Liver (tissue), 9 donors: Measurements from ENCODE around the gene SPRR2G. TPM values are rescaled to one million over a fixed set of nuclear protein-coding genes. Genes with fewer than 3 reads are reported as not detected.

Experiments
- DNase-seq: peaks from one replicate; pipeline ENCODE4 v3.0.0-alpha.2; 2017; ENCODE audit warnings: low spot score
- H3K27ac ChIP-seq, 2 donors: one replicate each; pipeline ENCODE4 v1.7.0; 2013; ENCODE audit warnings: inconsistent platforms in 2 of 2, low read length in 2 of 2, control low read depth in 1 of 2, low read depth in 1 of 2, mild to moderate bottlenecking in 1 of 2
- H3K27me3 ChIP-seq, 4 donors: one replicate each; pipeline versions ENCODE4 v1.6.1 to v1.7.0; 2013; ENCODE audit warnings: low read length in 3 of 4, inconsistent platforms in 1 of 4, mild to moderate bottlenecking in 1 of 4, moderate library complexity in 1 of 4; ENCODE audit not compliant: control insufficient read depth in 4 of 4, insufficient read depth in 4 of 4
- H3K36me3 ChIP-seq, 4 donors: one replicate each; pipeline versions ENCODE4 v1.6.1 to v1.7.0; 2013; ENCODE audit warnings: low read length in 3 of 4, mild to moderate bottlenecking in 3 of 4, low read depth in 1 of 4, moderate library complexity in 1 of 4; ENCODE audit not compliant: control insufficient read depth in 4 of 4, insufficient read depth in 3 of 4
- H3K4me1 ChIP-seq, 4 donors: one replicate each; pipeline versions ENCODE4 v1.6.1 to v1.7.0; 2013; ENCODE audit warnings: low read length in 3 of 4, mild to moderate bottlenecking in 3 of 4, moderate library complexity in 1 of 4; ENCODE audit not compliant: control insufficient read depth in 4 of 4, insufficient read depth in 4 of 4
- H3K4me3 ChIP-seq, 3 donors: one replicate each; pipeline versions ENCODE4 v1.6.1 to v1.7.0; 2013; ENCODE audit warnings: low read length in 3 of 3, control low read depth in 1 of 3, low read depth in 1 of 3, mild to moderate bottlenecking in 1 of 3
- H3K9ac ChIP-seq, 2 donors: one replicate each; pipeline ENCODE4 v1.7.0; 2013; ENCODE audit warnings: low read length in 2 of 2, mild to moderate bottlenecking in 2 of 2, moderate library complexity in 2 of 2, control low read depth in 1 of 2, low read depth in 1 of 2
- H3K9me3 ChIP-seq, 4 donors: one replicate each; pipeline versions ENCODE4 v1.6.1 to v1.7.0; 2013; ENCODE audit warnings: low read length in 3 of 4; ENCODE audit not compliant: control insufficient read depth in 4 of 4
- EGR1 ChIP-seq, 2 donors: IDR thresholded peaks; 2 replicates each; pipeline ENCODE4 v1.6.1; 2016 to 2018; ENCODE audit warnings: antibody characterized with exemption in 2 of 2, low read depth in 2 of 2
- FOXA1 ChIP-seq: IDR thresholded peaks from 2 replicates; pipeline ENCODE4 v1.6.1; 2016; ENCODE audit warnings: antibody characterized with exemption
- FOXA2 ChIP-seq: IDR thresholded peaks from 2 replicates; pipeline ENCODE4 v1.6.1; 2016; ENCODE audit warnings: antibody characterized with exemption
- GABPA ChIP-seq, 2 donors: IDR thresholded peaks in 1 of 2; conservative IDR thresholded peaks in 1 of 2; 2 replicates each; pipeline ENCODE4 v1.6.1; 2016; ENCODE audit warnings: antibody characterized with exemption in 2 of 2, mild to moderate bottlenecking in 1 of 2, moderate library complexity in 1 of 2
- HNF4A ChIP-seq, 2 donors: conservative IDR thresholded peaks; 2 replicates each; pipeline ENCODE4 v1.6.1; 2016; ENCODE audit warnings: antibody characterized with exemption in 2 of 2, mild to moderate bottlenecking in 2 of 2
- HNF4G ChIP-seq: IDR thresholded peaks from 2 replicates; pipeline ENCODE4 v1.6.1; 2016; ENCODE audit warnings: antibody characterized with exemption
- JUND ChIP-seq, 2 donors: IDR thresholded peaks; 2 replicates each; pipeline ENCODE4 v1.6.1; 2016; ENCODE audit warnings: antibody characterized with exemption in 2 of 2
- NR2F2 ChIP-seq: IDR thresholded peaks from 2 replicates; pipeline ENCODE4 v1.6.1; 2016; ENCODE audit warnings: antibody characterized with exemption
- RAD21 ChIP-seq, 2 donors: IDR thresholded peaks; 2 replicates each; pipeline ENCODE4 v1.6.1; 2016; ENCODE audit warnings: antibody characterized with exemption in 2 of 2, mild to moderate bottlenecking in 2 of 2
- RXRA ChIP-seq, 2 donors: IDR thresholded peaks; 2 replicates each; pipeline ENCODE4 v1.6.1; 2017 to 2018; ENCODE audit warnings: antibody characterized with exemption in 2 of 2, mild to moderate bottlenecking in 1 of 2
- SP1 ChIP-seq: IDR thresholded peaks from 2 replicates; pipeline ENCODE4 v1.6.1; 2018; ENCODE audit warnings: antibody characterized with exemption, mild to moderate bottlenecking
- TAF1 ChIP-seq: conservative IDR thresholded peaks from 2 replicates; pipeline ENCODE4 v1.6.1; 2016; ENCODE audit warnings: antibody characterized with exemption, mild to moderate bottlenecking
- YY1 ChIP-seq: IDR thresholded peaks from 2 replicates; pipeline ENCODE4 v1.6.1; 2016; ENCODE audit warnings: antibody characterized with exemption, mild to moderate bottlenecking
- WGBS: extraction: QIAGEN DNeasy Blood & Tissue Kit; methylation state at CpG from one replicate; pipeline ENCODE4 v1.1.7; 2013; 5-methylcytosine and 5-hydroxymethylcytosine counted together
- polyA plus RNA-seq, 2 donors: library from polyadenylated mRNA; stranded (reverse) in 1 of 2; unstranded in 1 of 2; fragments of 200-250 nt in 1 of 2; fragments of >200 nt in 1 of 2; fragmentation: Nextera tagmentation in 1 of 2; extraction: Ambion mirVana in 1 of 2; gene quantifications; one replicate each; pipeline versions ENCODE4 v1.2.1 to v1.2.3, GENCODE V29; 2013 to 2015
- total RNA-seq, 2 donors: library from RNA; depleted of rRNA; stranded (reverse); fragments of >200 nt; gene quantifications; one replicate each; pipeline ENCODE4 v1.2.3, GENCODE V29; 2014
- TF ChIP-seq, protein P1 (sequence below): IDR thresholded peaks from 2 replicates; pipeline ENCODE4 v1.6.1; 2016; ENCODE audit warnings: antibody characterized with exemption, mild to moderate bottlenecking
- TF ChIP-seq, protein P2 (sequence below): IDR thresholded peaks from 2 replicates; pipeline ENCODE4 v1.6.1; 2016; ENCODE audit warnings: antibody characterized with exemption
- TF ChIP-seq, protein P3 (sequence below): IDR thresholded peaks from 2 replicates; pipeline ENCODE4 v1.6.1; 2016; ENCODE audit warnings: antibody characterized with exemption
- TF ChIP-seq, protein P4 (sequence below): IDR thresholded peaks from 2 replicates; pipeline ENCODE4 v1.6.1; 2016; ENCODE audit warnings: antibody characterized with exemption
- TF ChIP-seq, protein P5 (sequence below): fragments of 150-350 bp; IDR thresholded peaks from 2 replicates; pipeline ENCODE4 v1.5.1; 2017; ENCODE audit warnings: improper control_type of control experiment, low read depth, low read length; ENCODE audit not compliant: missing input control
- donor health status: healthy.
- donor health status: healthy.
- donor health status: healthy.
- donor health status: healthy.
- donor health status: healthy.

SPRR2G gene
- total and polyA plus RNA-seq, 4 donors, result not detected

DNA sequence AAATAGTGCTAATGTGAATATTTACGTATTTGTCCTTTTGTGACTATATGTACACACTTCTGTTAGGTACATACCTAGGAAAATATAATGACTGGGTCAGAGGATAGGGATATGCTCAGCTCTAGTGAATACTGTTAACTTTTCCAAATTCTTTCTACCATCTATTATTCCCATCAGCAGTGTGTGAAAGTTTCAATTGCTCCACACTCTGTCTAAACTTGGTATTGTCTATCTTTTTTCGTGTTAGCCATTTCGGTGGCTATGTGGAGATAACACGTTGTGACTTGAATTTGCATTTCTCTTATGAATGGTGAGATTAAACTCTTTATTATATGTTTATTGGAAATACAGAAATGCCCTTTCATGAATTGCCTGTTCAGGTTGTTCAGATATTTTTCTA is 29.9 kb upstream of the SPRR2G start:
- WGBS, result 68% methylated on average over 4 of the region's 4 CpGs

DNA sequence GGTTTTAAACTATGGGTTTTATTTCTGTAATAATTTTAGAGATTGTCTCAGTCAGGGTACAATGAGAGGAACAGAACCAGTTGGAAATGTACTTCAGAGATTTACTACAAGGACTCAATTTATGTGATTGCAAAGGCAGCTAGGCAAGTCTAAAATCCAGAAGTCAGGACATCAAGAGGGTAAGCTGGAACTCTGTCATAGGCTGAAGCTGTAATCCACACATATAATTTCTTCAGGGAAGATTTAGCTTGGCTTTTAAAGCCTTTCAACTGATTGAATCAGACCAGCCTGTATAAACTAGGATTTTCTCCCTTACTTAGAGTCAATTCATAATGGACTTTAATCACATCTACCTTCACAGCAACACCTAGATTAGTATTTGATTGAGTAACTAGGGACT is 28.2 kb upstream of the SPRR2G start:
- Histone ChIP-seq H3K4me3 (no peak overlapping the region), H3K27me3 (peaks cover 0 to 3% (median 0%) of the 10 kb centered on the region in 4 donors), H3K9ac (no peak overlapping the region), H3K36me3 (no peaks in the 10 kb centered on the region), H3K27ac (no peak overlapping the region), H3K4me1 (no peaks in the 10 kb centered on the region), H3K9me3 (no peaks in the 10 kb centered on the region)
- no peak for TF ChIP-seq FOXA2
- TF ChIP-seq SP1, result no peak
- no peak for TF ChIP-seq RAD21 (IDR thresholded peaks at IDR 0.05)
- TF ChIP-seq, protein P1, sequence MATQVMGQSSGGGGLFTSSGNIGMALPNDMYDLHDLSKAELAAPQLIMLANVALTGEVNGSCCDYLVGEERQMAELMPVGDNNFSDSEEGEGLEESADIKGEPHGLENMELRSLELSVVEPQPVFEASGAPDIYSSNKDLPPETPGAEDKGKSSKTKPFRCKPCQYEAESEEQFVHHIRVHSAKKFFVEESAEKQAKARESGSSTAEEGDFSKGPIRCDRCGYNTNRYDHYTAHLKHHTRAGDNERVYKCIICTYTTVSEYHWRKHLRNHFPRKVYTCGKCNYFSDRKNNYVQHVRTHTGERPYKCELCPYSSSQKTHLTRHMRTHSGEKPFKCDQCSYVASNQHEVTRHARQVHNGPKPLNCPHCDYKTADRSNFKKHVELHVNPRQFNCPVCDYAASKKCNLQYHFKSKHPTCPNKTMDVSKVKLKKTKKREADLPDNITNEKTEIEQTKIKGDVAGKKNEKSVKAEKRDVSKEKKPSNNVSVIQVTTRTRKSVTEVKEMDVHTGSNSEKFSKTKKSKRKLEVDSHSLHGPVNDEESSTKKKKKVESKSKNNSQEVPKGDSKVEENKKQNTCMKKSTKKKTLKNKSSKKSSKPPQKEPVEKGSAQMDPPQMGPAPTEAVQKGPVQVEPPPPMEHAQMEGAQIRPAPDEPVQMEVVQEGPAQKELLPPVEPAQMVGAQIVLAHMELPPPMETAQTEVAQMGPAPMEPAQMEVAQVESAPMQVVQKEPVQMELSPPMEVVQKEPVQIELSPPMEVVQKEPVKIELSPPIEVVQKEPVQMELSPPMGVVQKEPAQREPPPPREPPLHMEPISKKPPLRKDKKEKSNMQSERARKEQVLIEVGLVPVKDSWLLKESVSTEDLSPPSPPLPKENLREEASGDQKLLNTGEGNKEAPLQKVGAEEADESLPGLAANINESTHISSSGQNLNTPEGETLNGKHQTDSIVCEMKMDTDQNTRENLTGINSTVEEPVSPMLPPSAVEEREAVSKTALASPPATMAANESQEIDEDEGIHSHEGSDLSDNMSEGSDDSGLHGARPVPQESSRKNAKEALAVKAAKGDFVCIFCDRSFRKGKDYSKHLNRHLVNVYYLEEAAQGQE, result no peak
- TF ChIP-seq TAF1, result no peak
- no peak for TF ChIP-seq HNF4A (conservative IDR thresholded peaks at IDR 0.05)
- no peak for TF ChIP-seq NR2F2
- TF ChIP-seq, protein P2, sequence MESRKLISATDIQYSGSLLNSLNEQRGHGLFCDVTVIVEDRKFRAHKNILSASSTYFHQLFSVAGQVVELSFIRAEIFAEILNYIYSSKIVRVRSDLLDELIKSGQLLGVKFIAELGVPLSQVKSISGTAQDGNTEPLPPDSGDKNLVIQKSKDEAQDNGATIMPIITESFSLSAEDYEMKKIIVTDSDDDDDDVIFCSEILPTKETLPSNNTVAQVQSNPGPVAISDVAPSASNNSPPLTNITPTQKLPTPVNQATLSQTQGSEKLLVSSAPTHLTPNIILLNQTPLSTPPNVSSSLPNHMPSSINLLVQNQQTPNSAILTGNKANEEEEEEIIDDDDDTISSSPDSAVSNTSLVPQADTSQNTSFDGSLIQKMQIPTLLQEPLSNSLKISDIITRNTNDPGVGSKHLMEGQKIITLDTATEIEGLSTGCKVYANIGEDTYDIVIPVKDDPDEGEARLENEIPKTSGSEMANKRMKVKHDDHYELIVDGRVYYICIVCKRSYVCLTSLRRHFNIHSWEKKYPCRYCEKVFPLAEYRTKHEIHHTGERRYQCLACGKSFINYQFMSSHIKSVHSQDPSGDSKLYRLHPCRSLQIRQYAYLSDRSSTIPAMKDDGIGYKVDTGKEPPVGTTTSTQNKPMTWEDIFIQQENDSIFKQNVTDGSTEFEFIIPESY, result no peak
- TF ChIP-seq FOXA1, result no peak
- TF ChIP-seq JUND (IDR thresholded peaks at IDR 0.05), result no peak
- TF ChIP-seq, protein P3, sequence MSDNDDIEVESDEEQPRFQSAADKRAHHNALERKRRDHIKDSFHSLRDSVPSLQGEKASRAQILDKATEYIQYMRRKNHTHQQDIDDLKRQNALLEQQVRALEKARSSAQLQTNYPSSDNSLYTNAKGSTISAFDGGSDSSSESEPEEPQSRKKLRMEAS, result no peak
- no peak for TF ChIP-seq HNF4G
- TF ChIP-seq, protein P4, sequence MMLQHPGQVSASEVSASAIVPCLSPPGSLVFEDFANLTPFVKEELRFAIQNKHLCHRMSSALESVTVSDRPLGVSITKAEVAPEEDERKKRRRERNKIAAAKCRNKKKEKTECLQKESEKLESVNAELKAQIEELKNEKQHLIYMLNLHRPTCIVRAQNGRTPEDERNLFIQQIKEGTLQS, result no peak
- TF ChIP-seq, protein P5, sequence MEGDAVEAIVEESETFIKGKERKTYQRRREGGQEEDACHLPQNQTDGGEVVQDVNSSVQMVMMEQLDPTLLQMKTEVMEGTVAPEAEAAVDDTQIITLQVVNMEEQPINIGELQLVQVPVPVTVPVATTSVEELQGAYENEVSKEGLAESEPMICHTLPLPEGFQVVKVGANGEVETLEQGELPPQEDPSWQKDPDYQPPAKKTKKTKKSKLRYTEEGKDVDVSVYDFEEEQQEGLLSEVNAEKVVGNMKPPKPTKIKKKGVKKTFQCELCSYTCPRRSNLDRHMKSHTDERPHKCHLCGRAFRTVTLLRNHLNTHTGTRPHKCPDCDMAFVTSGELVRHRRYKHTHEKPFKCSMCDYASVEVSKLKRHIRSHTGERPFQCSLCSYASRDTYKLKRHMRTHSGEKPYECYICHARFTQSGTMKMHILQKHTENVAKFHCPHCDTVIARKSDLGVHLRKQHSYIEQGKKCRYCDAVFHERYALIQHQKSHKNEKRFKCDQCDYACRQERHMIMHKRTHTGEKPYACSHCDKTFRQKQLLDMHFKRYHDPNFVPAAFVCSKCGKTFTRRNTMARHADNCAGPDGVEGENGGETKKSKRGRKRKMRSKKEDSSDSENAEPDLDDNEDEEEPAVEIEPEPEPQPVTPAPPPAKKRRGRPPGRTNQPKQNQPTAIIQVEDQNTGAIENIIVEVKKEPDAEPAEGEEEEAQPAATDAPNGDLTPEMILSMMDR, result no peak
- no peak for DNase-seq

More for the DNA sequence above, 29.9 kb upstream of the SPRR2G start:
- Histone ChIP-seq H3K27me3 (peaks cover 0 to 3% (median 0%) of the 10 kb centered on the region in 4 donors), H3K9ac (no peak overlapping the region), H3K27ac (no peak overlapping the region), H3K4me1 (no peaks in the 10 kb centered on the region), H3K4me3 (no peak overlapping the region), H3K9me3 (peaks cover 0 to 1% (median 0%) of the 10 kb centered on the region in 4 donors), H3K36me3 (no peaks in the 10 kb centered on the region)
- no peak for TF ChIP-seq HNF4G
- TF ChIP-seq EGR1 (IDR thresholded peaks at IDR 0.05; ENCODE audit: low read depth in 2 of 2), result no peak
- no peak for TF ChIP-seq GABPA (IDR thresholded peaks at IDR 0.05 in 1 of 2, conservative IDR thresholded peaks at IDR 0.05 in 1 of 2)
- TF ChIP-seq SP1, result no peak
- no peak for TF ChIP-seq RXRA (IDR thresholded peaks at IDR 0.05)
- TF ChIP-seq, protein P1, result no peak
- TF ChIP-seq YY1, result no peak
- TF ChIP-seq FOXA2, result no peak
- DNase-seq, result no peak
